ENCODE results near the gene FAM13A. TPM values are rescaled to one million over a fixed set of nuclear protein-coding genes. Genes with fewer than 3 reads are reported as not detected.

Gene FAM13A
- total and polyA plus RNA-seq, 9 of the 15 experiments (the other 6 are each of a cell fraction or from before 2014, with no cell fraction given) = 11.3 to 23.3 (median 14.7) TPM

DNA sequence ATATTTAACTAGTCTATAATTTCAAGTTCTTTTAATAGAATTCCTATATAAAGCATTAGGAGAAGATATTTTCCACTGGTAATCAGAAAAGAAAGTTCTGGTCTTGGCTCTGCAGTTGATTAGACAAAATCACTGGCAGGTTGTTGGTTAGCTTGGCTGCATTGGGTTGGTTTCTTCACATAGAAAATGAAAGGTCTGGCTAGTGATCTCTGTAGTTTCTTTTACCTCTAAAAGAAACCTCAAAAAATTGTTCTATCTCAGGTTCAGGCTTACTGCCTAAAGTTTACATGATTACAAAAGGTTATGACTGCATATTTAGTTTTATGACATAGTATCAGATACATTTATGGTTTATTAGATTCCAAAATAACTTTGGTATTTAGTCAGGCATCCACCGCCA is 263.5 kb downstream of the FAM13A start (continued):
- TF ChIP-seq, protein P1, sequence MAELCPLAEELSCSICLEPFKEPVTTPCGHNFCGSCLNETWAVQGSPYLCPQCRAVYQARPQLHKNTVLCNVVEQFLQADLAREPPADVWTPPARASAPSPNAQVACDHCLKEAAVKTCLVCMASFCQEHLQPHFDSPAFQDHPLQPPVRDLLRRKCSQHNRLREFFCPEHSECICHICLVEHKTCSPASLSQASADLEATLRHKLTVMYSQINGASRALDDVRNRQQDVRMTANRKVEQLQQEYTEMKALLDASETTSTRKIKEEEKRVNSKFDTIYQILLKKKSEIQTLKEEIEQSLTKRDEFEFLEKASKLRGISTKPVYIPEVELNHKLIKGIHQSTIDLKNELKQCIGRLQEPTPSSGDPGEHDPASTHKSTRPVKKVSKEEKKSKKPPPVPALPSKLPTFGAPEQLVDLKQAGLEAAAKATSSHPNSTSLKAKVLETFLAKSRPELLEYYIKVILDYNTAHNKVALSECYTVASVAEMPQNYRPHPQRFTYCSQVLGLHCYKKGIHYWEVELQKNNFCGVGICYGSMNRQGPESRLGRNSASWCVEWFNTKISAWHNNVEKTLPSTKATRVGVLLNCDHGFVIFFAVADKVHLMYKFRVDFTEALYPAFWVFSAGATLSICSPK (IDR thresholded peaks at IDR 0.05; ENCODE audit: borderline replicate concordance) = no peak
- TF ChIP-seq, protein P2, sequence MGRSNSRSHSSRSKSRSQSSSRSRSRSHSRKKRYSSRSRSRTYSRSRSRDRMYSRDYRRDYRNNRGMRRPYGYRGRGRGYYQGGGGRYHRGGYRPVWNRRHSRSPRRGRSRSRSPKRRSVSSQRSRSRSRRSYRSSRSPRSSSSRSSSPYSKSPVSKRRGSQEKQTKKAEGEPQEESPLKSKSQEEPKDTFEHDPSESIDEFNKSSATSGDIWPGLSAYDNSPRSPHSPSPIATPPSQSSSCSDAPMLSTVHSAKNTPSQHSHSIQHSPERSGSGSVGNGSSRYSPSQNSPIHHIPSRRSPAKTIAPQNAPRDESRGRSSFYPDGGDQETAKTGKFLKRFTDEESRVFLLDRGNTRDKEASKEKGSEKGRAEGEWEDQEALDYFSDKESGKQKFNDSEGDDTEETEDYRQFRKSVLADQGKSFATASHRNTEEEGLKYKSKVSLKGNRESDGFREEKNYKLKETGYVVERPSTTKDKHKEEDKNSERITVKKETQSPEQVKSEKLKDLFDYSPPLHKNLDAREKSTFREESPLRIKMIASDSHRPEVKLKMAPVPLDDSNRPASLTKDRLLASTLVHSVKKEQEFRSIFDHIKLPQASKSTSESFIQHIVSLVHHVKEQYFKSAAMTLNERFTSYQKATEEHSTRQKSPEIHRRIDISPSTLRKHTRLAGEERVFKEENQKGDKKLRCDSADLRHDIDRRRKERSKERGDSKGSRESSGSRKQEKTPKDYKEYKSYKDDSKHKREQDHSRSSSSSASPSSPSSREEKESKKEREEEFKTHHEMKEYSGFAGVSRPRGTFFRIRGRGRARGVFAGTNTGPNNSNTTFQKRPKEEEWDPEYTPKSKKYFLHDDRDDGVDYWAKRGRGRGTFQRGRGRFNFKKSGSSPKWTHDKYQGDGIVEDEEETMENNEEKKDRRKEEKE (IDR thresholded peaks at IDR 0.05; ENCODE audit: borderline replicate concordance in 1 of 2, control insufficient read depth in 1 of 2, low read depth in 2 of 2, low read length in 1 of 2) = no peak
- TF ChIP-seq ZNF12 (CRISPR knock-in tag; IDR thresholded peaks at IDR 0.05) (no peak), ELF1 (tag; IDR thresholded peaks at IDR 0.05) (no peak), MYBL2 (IDR thresholded peaks at IDR 0.05; ENCODE audit: low read depth) (no peak), MYBL2 (CRISPR knock-in tag; IDR thresholded peaks at IDR 0.05; ENCODE audit: borderline replicate concordance) (no peak), NCOA4 (IDR thresholded peaks at IDR 0.05; ENCODE audit: partially characterized antibody) (no peak)
- TF ChIP-seq, protein P3, sequence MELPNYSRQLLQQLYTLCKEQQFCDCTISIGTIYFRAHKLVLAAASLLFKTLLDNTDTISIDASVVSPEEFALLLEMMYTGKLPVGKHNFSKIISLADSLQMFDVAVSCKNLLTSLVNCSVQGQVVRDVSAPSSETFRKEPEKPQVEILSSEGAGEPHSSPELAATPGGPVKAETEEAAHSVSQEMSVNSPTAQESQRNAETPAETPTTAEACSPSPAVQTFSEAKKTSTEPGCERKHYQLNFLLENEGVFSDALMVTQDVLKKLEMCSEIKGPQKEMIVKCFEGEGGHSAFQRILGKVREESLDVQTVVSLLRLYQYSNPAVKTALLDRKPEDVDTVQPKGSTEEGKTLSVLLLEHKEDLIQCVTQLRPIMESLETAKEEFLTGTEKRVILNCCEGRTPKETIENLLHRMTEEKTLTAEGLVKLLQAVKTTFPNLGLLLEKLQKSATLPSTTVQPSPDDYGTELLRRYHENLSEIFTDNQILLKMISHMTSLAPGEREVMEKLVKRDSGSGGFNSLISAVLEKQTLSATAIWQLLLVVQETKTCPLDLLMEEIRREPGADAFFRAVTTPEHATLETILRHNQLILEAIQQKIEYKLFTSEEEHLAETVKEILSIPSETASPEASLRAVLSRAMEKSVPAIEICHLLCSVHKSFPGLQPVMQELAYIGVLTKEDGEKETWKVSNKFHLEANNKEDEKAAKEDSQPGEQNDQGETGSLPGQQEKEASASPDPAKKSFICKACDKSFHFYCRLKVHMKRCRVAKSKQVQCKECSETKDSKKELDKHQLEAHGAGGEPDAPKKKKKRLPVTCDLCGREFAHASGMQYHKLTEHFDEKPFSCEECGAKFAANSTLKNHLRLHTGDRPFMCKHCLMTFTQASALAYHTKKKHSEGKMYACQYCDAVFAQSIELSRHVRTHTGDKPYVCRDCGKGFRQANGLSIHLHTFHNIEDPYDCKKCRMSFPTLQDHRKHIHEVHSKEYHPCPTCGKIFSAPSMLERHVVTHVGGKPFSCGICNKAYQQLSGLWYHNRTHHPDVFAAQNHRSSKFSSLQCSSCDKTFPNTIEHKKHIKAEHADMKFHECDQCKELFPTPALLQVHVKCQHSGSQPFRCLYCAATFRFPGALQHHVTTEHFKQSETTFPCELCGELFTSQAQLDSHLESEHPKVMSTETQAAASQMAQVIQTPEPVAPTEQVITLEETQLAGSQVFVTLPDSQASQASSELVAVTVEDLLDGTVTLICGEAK (IDR thresholded peaks at IDR 0.05) = no peak
- TF ChIP-seq, protein P3 (CRISPR knock-in tag; IDR thresholded peaks at IDR 0.05) = no peak
- TF ChIP-seq, protein P4, sequence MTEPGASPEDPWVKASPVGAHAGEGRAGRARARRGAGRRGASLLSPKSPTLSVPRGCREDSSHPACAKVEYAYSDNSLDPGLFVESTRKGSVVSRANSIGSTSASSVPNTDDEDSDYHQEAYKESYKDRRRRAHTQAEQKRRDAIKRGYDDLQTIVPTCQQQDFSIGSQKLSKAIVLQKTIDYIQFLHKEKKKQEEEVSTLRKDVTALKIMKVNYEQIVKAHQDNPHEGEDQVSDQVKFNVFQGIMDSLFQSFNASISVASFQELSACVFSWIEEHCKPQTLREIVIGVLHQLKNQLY (CRISPR knock-in tag; conservative IDR thresholded peaks at IDR 0.05) = no peak
- TF ChIP-seq, protein P5, sequence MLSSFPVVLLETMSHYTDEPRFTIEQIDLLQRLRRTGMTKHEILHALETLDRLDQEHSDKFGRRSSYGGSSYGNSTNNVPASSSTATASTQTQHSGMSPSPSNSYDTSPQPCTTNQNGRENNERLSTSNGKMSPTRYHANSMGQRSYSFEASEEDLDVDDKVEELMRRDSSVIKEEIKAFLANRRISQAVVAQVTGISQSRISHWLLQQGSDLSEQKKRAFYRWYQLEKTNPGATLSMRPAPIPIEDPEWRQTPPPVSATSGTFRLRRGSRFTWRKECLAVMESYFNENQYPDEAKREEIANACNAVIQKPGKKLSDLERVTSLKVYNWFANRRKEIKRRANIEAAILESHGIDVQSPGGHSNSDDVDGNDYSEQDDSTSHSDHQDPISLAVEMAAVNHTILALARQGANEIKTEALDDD (IDR thresholded peaks at IDR 0.05) = no peak

All from K562 (cell line).